Measurements from ENCODE around the gene EPB41L2.

EPB41L2 gene

GRCh38 chr6:131061041-131061750 is 1.8 kb downstream of the EPB41L2 start:
- no peak for DNase-seq

DNA sequence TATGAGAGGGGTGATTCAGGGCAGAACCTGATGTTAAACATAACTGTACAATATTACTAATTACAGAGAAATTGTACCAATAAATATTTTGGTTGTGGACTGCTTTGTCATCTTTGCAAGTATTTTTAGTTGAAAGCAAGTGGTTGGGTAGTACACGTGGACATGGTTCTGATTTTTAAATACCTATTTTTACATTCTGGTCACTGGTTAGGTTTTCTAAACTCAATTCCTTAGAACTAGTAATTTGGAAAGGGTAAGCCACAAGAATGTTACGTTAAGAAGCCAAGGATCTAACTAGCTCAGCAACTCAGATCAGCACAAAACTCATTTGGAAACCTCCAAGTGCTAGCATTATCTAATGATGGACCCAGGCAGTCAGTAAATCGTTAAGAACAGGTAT is 2.7 kb downstream of the EPB41L2 start:
- no peak for DNase-seq

DNA sequence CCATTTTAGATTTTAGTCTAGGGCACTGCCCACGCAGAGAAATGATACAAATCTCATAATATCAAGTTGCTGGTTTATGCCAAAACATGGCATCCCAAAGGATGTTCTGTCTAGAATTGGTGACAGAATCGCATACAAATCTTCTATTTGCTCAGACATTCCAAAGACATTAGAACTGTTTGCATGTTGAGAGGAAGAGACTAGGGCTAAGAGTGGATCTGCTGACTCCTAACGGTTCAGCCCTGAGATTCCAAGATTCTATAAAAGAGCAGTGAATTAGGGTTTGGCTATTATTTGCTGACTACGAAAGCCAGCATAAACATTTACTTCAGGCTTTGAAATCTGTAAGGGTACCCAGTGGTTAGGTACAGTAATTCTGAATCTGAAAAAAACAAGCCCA is 3.6 kb downstream of the EPB41L2 start:
- DNase-seq = no peak

- DNase-seq = no peak
These were observed 4.8 kb downstream of the EPB41L2 start for GRCh38 chr6:131058236-131058635.

- no peak for DNase-seq
These were observed 8.4 kb downstream of the EPB41L2 start for GRCh38 chr6:131054392-131055250.

GRCh38 chr6:131053546-131054240 is 9.4 kb downstream of the EPB41L2 start:
- DNase-seq = no peak

DNA sequence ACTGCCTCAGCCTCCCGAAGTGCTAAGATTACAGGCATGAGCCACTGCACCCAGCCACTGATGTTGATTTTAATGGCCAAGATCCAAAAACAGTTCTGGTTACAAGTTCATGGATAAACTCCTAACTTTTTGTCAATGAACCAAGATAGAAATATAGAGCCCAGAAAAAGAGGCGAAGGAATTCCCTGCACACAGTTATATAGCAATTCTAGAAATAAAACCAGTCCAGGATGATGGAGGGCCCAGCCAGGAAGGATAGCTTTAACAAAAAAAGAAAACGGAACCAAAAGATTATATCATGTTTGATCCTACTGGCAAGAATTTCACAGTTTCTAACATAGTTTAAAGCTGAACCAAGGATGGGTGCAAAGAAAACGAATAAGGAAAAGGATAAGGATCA is 10.9 kb downstream of the EPB41L2 start:
- DNase-seq = no peak

GRCh38 chr6:131051341-131051740 is 11.7 kb downstream of the EPB41L2 start:
- DNase-seq = no peak

GRCh38 chr6:131049608-131050007 is 13.4 kb downstream of the EPB41L2 start:
- DNase-seq = no peak

GRCh38 chr6:131048933-131049515 is 14.0 kb downstream of the EPB41L2 start:
- no peak for DNase-seq

DNA sequence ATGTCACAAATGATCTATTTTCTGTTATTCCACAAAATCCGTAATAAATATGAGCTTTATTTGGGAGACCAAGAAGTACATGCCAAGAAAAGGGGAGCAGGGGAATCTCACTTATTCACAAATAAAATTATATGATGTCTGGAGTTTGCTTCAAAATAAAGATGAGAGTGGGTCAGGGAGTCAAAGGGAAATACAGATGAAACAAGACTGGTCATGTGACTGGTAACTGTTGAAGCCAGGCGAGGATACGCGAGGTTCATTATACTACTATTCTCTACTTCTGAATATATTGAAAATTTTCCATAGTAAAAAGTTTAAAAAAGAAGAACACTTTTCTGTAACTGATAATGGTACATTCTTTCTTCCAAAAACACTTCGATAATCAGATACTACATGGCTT is 14.6 kb downstream of the EPB41L2 start:
- no peak for DNase-seq

DNA sequence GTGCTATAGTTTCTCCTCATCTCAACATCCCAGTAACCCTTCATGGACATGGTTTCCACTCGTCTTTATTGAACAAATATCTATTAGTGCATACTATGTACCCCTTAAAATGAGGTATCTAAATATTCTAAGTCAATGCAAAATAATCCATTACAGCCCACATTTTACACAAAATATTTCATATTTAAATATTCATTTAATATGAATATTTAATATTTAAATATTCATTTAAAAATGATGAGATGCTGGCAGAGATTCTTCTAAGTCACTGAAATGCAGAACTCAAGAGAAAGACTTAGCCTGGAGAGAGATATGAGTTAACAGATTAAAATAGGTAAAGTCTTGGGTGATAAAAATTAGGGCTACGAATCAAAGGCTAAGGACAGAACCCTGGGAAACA is 17.9 kb downstream of the EPB41L2 start:
- DNase-seq = no peak

DNA sequence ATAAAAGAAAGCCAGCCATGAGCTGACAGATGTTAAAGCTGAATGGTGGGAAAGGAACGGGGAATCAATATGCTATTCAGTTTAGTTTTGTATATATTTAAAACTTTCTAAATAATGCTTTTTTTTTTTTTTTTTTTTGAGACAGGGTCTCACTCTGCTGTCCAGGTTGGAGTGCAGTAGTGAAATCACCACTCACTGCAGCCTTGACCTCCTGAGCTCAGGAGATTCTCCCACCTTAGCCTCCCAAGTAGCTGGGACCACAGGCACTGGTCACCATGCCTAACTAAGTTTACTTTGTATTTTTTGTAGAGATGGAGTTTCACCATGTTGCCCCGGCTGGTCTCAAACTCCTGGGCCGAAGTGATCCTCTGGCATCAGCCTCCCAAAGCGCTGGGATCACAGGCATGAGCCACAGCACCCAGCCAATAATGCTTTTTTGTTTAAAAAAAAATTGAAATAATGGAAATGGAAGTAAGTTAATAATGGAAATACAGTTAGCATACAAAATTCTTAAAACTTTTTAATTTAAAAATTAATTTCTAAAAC is 19.1 kb downstream of the EPB41L2 start:
- DNase-seq = no peak

GRCh38 chr6:131042664-131043063 is 20.4 kb downstream of the EPB41L2 start:
- no peak for DNase-seq

- no peak for DNase-seq
These were observed 21.2 kb downstream of the EPB41L2 start for GRCh38 chr6:131041814-131042213.

DNA sequence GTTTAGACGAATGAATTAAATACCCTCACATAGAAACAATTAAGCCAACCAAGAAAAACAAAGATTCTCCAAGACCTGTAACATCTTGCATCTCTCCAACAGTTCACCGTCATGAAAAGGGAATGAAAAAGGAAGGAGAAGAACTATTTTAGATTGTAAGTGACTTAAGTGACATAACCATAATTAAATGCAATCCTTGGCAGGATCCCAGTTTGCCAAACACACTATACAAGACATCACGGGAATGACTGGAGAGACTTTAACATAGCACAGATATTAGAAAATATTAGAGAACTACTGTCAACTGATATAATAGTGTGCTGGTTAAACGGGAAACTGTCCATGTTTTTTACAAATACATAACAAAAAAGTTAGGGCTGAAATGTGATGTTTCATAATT is 22.2 kb downstream of the EPB41L2 start:
- DNase-seq = no peak

GRCh38 chr6:131039345-131039680 is 23.7 kb downstream of the EPB41L2 start:
- no peak for DNase-seq

- no peak for DNase-seq
These were observed 24.3 kb downstream of the EPB41L2 start for GRCh38 chr6:131038597-131039344.

DNA sequence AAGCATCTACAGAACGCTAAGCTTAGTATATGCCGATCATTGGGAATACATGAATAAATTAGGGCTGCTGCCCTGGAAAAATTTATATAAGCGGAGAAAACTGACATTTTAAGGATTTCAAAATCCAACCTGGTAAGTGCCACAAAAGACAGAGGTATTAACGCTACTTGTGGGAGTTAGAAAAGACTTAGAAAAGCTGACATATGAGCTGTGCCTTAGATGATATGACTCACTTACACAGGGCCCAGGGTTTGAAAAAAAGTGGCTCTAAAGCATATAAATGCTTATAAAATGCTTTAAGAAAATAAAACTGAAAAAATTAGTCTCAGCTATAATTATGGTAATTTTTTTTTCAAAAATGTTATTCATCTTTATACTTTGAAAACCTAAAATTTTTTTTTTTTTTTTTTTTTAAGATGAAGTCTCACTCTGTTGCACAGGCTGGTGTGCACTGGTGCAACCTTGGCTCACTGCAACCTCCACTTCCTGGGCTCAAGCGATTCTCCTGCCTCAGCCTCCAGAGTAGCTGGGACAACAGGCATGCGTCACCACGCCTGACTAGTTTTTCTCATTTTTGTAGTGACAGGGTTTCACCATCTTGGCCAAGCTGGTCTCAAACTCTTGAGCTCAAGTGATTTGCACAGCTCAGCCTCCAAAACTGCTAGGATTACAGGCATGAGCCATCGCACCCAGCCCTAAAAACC is 25.7 kb downstream of the EPB41L2 start:
- no peak for DNase-seq

DNA sequence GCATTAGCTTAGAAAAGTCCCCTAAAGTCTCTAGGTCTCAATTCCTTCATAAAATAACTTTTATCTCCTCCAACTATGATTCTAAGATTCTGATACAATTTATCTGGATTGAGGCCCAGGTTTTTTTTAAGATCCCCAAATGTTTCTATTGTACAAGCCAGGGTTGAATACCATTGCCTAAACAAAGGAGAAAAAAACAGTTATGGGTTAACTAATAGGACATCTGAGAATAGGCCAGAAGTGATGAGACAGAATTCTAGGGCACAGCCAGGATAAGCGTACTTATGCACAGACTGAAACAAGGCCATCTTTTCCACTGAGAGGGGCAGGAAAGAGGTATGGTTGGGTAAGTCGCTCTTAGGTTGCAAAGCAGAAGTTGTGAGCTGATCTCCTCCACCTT is 26.4 kb downstream of the EPB41L2 start:
- DNase-seq = no peak

DNA sequence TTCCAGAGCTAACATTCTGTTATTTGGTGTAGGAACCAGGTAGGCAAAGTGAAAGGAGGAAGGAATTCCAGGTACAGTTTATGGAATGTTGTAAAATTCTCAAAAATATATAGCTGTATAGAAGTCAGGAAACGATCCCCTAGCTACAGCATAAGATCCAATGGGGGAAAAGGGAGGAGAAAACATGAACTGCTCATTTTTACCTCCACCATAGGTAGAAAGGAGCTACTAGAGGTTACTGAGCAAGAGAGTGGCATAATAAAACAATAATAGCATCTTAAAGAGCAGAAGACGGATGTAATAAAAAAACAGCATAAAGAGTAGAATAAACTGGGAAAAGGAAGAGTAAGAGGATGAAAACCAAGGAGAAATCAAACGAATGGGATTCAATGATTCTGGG is 26.9 kb downstream of the EPB41L2 start:
- no peak for DNase-seq

- no peak for DNase-seq
These were observed 27.5 kb downstream of the EPB41L2 start for GRCh38 chr6:131035582-131035981.

Data from NK-92 treated with Interleukin-12 subunit alpha and Interleukin-12 subunit beta, amount 100 ng/mL, for 24 hours (cell line).